GM12892 (cell line): Measurements from ENCODE around the gene STK10.

Source experiments
- POLR2A ChIP-seq: IDR thresholded peaks from 2 replicates; pipeline ENCODE4 v1.6.1; 2011; ENCODE audit warnings: low read depth, low read length, control low read depth
- POLR2AphosphoS5 ChIP-seq: IDR thresholded peaks from 2 replicates; pipeline ENCODE4 v1.6.1; 2011; ENCODE audit warnings: low read depth, low read length, control low read depth

GRCh38 chr5:172076761-172077244 lies 111.2 kb downstream of the STK10 start:
- TF ChIP-seq POLR2A (no peak), POLR2AphosphoS5 (no peak)
